ENCODE measurements around the gene TRIOBP. TPM values are rescaled to one million over a fixed set of nuclear protein-coding genes. Genes with fewer than 3 reads are reported as not detected.
"Not testable (repeated sequence)": the region's sequence is repeated elsewhere in the genome, so short reads cannot be mapped to it uniquely, and the experiment has no call there.

The TRIOBP gene
- total and polyA plus RNA-seq, 2 of the 13 experiments (the other 11 are each of a cell fraction or from before 2014, with no cell fraction given): 6.1 to 15.4 TPM

DNA sequence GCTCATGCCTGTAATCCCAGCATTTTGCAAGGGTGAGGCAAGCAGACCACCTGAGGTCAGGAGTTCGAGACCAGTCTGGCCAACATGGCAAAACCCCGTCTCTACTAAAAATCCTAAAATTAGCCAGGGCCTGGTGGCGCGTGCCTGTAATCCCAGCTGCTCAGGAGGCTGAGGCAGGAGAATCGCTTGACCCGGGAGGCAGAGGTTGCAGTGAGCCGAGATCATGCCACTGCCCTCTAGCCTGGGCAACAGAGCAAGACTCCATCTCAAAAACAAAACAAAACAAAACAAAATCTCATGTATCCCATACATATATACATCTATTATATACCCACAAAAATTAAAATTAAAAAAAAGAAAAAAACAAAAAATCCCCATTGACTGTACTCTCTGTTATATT lies 100.4 kb downstream of the TRIOBP start:
- ATAC-seq; H4K20me1 ChIP-seq (ENCODE audit: insufficient read depth, low read length); H3K9ac ChIP-seq (ENCODE audit: insufficient read depth, low read depth, low read length); H3K79me2 ChIP-seq (ENCODE audit: insufficient read depth, low read length); in situ Hi-C loops (cut with HindIII; ENCODE audit: extremely low pct_ligation_motif_present, low pct_unique_long_range_greater_than_20kb); H3K27me3 ChIP-seq (ENCODE audit: control insufficient read depth in 1 of 2, insufficient read depth in 2 of 2, low read length in 2 of 2); H3K27ac ChIP-seq (ENCODE audit: extremely low read length, insufficient read depth, low read length); DNase-seq (ENCODE audit: low spot score); H3K36me3 ChIP-seq (replicated peaks in 1 of 2; ENCODE audit: control insufficient read depth in 1 of 2, insufficient read depth in 2 of 2, low read length in 2 of 2); CTCF ChIA-PET (ENCODE audit: low intra/inter-chr PET ratio, low total read pairs); H3K4me3 ChIP-seq (replicated peaks in 1 of 3; ENCODE audit: insufficient read depth in 1 of 3, low read depth in 2 of 3, low read length in 3 of 3); FAIRE-seq; H3K4me2 ChIP-seq (ENCODE audit: low read depth, low read length); intact Hi-C loops (cut with micrococcal nuclease; ENCODE audit: unreplicated experiment); POLR2A ChIA-PET; H3K9me3 ChIP-seq (ENCODE audit: low read length); BruUV-seq (replicated peaks); H2AFZ ChIP-seq (ENCODE audit: low read length): not testable (repeated sequence)
- peaks cover 59% of the 10 kb centered on the region for H3K4me1 ChIP-seq (ENCODE audit: insufficient read depth, low read length)
- 83% methylated on average over 7 of the region's 7 CpGs for WGBS (ENCODE audit: low lambda C conversion rate)
- TF ChIP-seq ZNF121 (CRISPR knock-in tag; IDR thresholded peaks at IDR 0.05): peak; percentile 77

DNA sequence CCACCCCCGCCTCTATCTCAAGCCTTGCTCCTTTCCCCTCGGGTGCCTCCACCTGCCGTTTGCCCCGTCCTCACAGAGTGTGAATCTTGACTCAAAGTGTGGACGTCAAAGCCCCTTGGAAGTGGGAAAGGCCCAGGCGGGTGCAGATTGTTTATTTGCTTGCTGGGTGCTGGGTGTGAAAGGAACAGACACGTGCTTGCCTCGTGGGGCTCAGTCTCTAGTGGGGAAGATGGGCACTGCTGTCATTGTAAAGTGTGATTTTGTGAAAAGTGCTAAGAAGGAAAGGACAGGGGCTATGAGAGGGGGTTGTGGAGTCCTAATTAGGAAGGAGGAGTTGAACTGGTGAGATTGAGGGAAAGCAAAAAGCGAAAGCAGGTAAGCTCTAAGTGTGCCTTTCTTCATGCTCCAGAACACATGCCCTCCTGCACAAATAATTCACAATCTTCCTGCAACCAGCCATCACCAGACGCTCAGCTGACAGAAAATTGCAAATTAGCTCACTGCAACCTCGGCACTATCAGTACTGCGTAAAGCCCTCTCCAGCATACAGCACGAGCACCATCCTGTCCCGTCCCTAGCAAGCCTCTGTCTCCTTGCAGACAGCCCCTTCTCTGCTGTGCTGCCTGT lies 101.1 kb downstream of the TRIOBP start:
- POLR2A ChIA-PET: no interaction called here
- FAIRE-seq: no peak
- no peaks in the 10 kb centered on the region for H3K36me3 ChIP-seq (replicated peaks in 1 of 2; ENCODE audit: control insufficient read depth in 1 of 2, insufficient read depth in 2 of 2, low read length in 2 of 2)
- TF ChIP-seq PAX8 (CRISPR knock-in tag; IDR thresholded peaks at IDR 0.05; ENCODE audit: borderline replicate concordance): no peak
- no peak for TF ChIP-seq ZNF567 (CRISPR knock-in tag; IDR thresholded peaks at IDR 0.05; ENCODE audit: borderline replicate concordance)
- TF ChIP-seq ZBTB38 (CRISPR knock-in tag; IDR thresholded peaks at IDR 0.05): no peak
- TF ChIP-seq, protein P1, sequence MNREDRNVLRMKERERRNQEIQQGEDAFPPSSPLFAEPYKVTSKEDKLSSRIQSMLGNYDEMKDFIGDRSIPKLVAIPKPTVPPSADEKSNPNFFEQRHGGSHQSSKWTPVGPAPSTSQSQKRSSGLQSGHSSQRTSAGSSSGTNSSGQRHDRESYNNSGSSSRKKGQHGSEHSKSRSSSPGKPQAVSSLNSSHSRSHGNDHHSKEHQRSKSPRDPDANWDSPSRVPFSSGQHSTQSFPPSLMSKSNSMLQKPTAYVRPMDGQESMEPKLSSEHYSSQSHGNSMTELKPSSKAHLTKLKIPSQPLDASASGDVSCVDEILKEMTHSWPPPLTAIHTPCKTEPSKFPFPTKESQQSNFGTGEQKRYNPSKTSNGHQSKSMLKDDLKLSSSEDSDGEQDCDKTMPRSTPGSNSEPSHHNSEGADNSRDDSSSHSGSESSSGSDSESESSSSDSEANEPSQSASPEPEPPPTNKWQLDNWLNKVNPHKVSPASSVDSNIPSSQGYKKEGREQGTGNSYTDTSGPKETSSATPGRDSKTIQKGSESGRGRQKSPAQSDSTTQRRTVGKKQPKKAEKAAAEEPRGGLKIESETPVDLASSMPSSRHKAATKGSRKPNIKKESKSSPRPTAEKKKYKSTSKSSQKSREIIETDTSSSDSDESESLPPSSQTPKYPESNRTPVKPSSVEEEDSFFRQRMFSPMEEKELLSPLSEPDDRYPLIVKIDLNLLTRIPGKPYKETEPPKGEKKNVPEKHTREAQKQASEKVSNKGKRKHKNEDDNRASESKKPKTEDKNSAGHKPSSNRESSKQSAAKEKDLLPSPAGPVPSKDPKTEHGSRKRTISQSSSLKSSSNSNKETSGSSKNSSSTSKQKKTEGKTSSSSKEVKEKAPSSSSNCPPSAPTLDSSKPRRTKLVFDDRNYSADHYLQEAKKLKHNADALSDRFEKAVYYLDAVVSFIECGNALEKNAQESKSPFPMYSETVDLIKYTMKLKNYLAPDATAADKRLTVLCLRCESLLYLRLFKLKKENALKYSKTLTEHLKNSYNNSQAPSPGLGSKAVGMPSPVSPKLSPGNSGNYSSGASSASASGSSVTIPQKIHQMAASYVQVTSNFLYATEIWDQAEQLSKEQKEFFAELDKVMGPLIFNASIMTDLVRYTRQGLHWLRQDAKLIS (CRISPR knock-in tag; IDR thresholded peaks at IDR 0.05): no peak
- TF ChIP-seq HHEX (CRISPR knock-in tag; IDR thresholded peaks at IDR 0.05): no peak
- TF ChIP-seq, protein P2, sequence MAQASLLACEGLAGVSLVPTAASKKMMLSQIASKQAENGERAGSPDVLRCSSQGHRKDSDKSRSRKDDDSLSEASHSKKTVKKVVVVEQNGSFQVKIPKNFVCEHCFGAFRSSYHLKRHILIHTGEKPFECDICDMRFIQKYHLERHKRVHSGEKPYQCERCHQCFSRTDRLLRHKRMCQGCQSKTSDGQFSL (CRISPR knock-in tag; IDR thresholded peaks at IDR 0.05): no peak
- TF ChIP-seq ZBTB10 (CRISPR knock-in tag; IDR thresholded peaks at IDR 0.05; ENCODE audit: borderline replicate concordance): no peak
- no peak for TF ChIP-seq ZBTB20 (CRISPR knock-in tag; IDR thresholded peaks at IDR 0.05; ENCODE audit: borderline replicate concordance, low read depth)

More for the DNA sequence above, 101.1 kb downstream of the TRIOBP start:
- DNase-seq (ENCODE audit: low spot score) (no peak), ATAC-seq (no peak)
- CTCF ChIA-PET (ENCODE audit: low intra/inter-chr PET ratio, low total read pairs): no interaction called here
- no peak overlapping the region for H3K9ac ChIP-seq (ENCODE audit: insufficient read depth, low read depth, low read length)
- WGBS (ENCODE audit: low lambda C conversion rate): 32% methylated on average over 14 of the region's 14 CpGs
- no peak overlapping the region for H3K27ac ChIP-seq (ENCODE audit: extremely low read length, insufficient read depth, low read length)
- H2AFZ ChIP-seq (ENCODE audit: low read length): peak overlapping the region; percentile 3
- H4K20me1 ChIP-seq (ENCODE audit: insufficient read depth, low read length): no peaks in the 10 kb centered on the region
- peak overlapping the region; percentile 52 for H3K4me2 ChIP-seq (ENCODE audit: low read depth, low read length)
- no peaks in the 10 kb centered on the region for H3K27me3 ChIP-seq (ENCODE audit: control insufficient read depth in 1 of 2, insufficient read depth in 2 of 2, low read length in 2 of 2)
- in situ Hi-C loops (cut with HindIII; ENCODE audit: extremely low pct_ligation_motif_present, low pct_unique_long_range_greater_than_20kb): no loop called here
- peaks cover 56% of the 10 kb centered on the region for H3K4me1 ChIP-seq (ENCODE audit: insufficient read depth, low read length)
- no peaks in the 10 kb centered on the region for H3K79me2 ChIP-seq (ENCODE audit: insufficient read depth, low read length)
- no peaks in the 10 kb centered on the region for H3K9me3 ChIP-seq (ENCODE audit: low read length)
- intact Hi-C loops (cut with micrococcal nuclease; ENCODE audit: unreplicated experiment): no loop called here
- no peak overlapping the region for H3K4me3 ChIP-seq (replicated peaks in 1 of 3; ENCODE audit: insufficient read depth in 1 of 3, low read depth in 2 of 3, low read length in 3 of 3)
- BruUV-seq (replicated peaks): no TSS peak
